RWPE1 (cell line): ENCODE results near the gene C4BPB.

Experiments used
- CTCF ChIA-PET: fragments of 350-600 bp; sonication (Branson Sonifier 250); formaldehyde crosslinking; extraction: SDS; loops from one replicate; lab custom pipeline; 2021; lab: Yijun Ruan, JAX
- POLR2A ChIA-PET: fragments of 400-600 bp; formaldehyde crosslinking; extraction: SDS; loops from one replicate; lab custom pipeline; 2020; ENCODE audit warnings: antibody characterized with exemption; ENCODE audit not compliant: low non-redundant PET; lab: Yijun Ruan, JAX
- DNase-seq: peaks from one replicate; pipeline ENCODE4 v3.0.0; 2012; ENCODE audit warnings: low spot score
- H3K27ac ChIP-seq: fragments of 450-650 bp; 2 replicates; pipeline ENCODE4 v1.5.1; 2017
- TF ChIP-seq, protein P1 (sequence below): fragments of 450-650 bp; conservative IDR thresholded peaks from 2 replicates; pipeline ENCODE4 v1.5.1; 2017; ENCODE audit warnings: low read depth, mild to moderate bottlenecking

The C4BPB gene

DNA sequence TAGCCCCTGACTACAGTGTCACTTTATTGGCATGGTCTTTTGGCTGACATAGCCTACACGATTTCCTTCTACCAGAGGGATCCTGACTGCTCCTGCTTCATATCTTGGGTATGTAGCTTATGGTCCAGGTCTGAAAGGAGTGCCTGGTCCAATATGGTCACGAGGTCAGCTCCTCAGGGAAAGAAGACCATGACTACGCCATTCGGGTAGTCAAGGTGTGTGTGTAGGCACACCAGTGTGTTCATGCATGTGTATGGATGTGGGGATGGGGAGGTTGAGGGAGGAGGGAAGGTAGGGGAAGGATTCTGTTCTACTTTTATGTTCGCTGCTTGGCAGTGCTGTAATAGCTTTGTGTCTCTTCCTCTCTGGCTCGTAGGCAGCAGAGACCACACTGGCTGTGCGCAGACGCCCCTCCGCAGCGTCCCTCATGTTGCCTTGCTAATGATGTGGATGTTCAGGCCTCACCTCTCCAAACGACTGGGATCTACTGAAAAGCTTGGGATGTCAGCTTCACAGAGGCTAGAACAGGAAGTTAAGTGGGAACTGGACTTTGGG is 10.0 kb upstream of the C4BPB start:
- no peak for DNase-seq
- POLR2A ChIA-PET: no interaction called here
- CTCF ChIA-PET: interaction anchor here (0.6 to 1.4 kb wide), 5 partner anchors 20 to 1035 kb away, joined by 3 to 5 read pairs (median 3); partner anchors contain the start of gene PFKFB2
- TF ChIP-seq, protein P1, sequence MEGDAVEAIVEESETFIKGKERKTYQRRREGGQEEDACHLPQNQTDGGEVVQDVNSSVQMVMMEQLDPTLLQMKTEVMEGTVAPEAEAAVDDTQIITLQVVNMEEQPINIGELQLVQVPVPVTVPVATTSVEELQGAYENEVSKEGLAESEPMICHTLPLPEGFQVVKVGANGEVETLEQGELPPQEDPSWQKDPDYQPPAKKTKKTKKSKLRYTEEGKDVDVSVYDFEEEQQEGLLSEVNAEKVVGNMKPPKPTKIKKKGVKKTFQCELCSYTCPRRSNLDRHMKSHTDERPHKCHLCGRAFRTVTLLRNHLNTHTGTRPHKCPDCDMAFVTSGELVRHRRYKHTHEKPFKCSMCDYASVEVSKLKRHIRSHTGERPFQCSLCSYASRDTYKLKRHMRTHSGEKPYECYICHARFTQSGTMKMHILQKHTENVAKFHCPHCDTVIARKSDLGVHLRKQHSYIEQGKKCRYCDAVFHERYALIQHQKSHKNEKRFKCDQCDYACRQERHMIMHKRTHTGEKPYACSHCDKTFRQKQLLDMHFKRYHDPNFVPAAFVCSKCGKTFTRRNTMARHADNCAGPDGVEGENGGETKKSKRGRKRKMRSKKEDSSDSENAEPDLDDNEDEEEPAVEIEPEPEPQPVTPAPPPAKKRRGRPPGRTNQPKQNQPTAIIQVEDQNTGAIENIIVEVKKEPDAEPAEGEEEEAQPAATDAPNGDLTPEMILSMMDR: no peak
- H3K27ac ChIP-seq: no peak overlapping the region

DNA sequence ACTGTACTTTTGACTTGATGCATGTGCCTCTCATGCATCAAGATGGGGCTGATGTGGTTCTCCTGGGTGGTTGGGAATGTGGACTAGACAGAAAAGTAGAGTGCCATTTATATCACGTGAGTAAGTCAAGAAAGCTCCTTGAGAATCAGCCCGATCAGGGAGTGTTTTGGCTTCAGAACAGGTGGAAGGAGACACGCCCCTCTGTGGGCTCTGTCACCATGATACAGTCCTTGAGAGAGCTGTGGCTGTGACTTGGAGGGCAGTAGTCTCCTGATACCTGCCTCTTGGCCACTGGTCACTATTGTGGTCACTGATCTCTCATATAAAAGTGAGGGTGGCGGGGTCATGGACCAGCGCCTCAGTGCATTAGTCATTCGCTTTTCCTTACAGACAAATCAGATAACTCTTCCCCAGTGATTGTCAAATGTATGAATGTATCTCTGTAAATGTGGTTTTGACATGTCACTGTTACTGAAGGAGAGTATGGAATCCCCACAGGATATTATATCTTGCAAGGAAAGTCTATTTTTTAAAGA is 8.9 kb upstream of the C4BPB start:
- TF ChIP-seq, protein P1: no peak
- H3K27ac ChIP-seq: no peak overlapping the region
- ChIA-PET CTCF (interaction anchor here (0.6 to 1.4 kb wide), 3 partner anchors 8 to 95 kb away, joined by 3 to 5 read pairs (median 4); no protein-coding TSS in a partner anchor), POLR2A (interaction anchor here (0.9 kb wide), 1 partner anchor 51 kb away, joined by 3 read pairs; no protein-coding TSS in a partner anchor)
- DNase-seq: no peak

DNA sequence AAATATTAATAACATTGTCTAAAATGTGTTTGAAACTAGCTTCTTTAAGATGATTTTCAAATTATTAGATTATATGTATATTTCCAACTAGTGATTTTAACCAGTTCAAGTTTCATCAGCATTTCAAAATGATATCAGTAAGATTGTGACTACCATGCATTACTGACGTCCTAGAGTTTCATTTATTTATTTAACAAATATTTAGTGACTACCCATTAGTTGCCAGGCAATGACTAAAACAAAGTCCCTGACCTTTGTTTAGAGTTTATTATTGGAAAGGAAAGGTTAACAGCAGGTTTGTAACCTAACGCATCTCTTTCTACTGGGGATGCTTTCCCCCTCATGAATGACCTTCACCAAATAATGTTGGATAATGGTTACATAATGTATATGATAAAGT is 7.6 kb upstream of the C4BPB start:
- CTCF ChIA-PET: interaction anchor here (1.3 kb wide), 1 partner anchor 10 kb away, joined by 4 read pairs; no protein-coding TSS in a partner anchor
- TF ChIP-seq, protein P1: no peak
- POLR2A ChIA-PET: no interaction called here
- no peak for DNase-seq
- H3K27ac ChIP-seq: no peak overlapping the region

DNA sequence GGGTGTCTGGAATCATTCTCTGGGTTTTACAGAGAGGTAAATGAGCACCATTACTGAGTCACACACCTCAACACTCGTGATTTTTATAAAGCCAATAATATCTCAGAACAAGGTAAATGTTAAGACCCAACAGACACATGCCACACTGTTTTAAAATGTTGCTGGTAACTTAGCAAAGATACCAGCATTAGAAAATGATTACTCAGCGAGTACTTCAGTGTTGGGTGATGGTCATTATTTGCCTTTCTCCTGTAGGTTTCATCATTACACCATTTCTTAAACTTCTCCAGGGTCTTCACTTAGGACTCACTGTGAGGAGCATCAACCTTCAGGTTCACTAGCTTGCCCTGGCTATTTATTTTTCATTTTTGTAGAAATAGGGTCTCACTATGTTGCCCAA is 6.9 kb upstream of the C4BPB start:
- DNase-seq: no peak
- H3K27ac ChIP-seq: no peak overlapping the region
- CTCF ChIA-PET: interaction anchor here (0.6 kb wide), 1 partner anchor 545 kb away, joined by 5 read pairs; no protein-coding TSS in a partner anchor
- TF ChIP-seq, protein P1: no peak
- POLR2A ChIA-PET: no interaction called here

DNA sequence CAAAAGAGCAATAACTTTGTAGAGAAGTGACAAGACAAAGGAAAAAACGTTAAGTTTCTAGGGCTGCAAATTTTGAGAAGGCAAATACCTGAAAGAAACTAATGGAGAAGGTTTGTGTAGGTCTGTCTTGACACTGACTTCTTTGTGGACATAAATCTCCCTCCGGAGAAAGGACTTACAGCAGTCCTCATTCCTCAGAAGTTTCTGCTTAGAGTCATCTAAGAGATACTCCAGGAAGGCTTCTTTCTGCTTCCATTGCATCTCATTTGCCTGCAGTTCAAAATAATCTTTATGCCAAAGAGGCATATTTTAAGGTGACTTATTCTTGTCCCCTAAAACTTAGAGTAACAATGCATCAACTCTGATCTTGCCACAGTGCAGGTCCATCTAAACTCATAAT is 4.4 kb upstream of the C4BPB start:
- no peak overlapping the region for H3K27ac ChIP-seq
- POLR2A ChIA-PET: no interaction called here

DNA sequence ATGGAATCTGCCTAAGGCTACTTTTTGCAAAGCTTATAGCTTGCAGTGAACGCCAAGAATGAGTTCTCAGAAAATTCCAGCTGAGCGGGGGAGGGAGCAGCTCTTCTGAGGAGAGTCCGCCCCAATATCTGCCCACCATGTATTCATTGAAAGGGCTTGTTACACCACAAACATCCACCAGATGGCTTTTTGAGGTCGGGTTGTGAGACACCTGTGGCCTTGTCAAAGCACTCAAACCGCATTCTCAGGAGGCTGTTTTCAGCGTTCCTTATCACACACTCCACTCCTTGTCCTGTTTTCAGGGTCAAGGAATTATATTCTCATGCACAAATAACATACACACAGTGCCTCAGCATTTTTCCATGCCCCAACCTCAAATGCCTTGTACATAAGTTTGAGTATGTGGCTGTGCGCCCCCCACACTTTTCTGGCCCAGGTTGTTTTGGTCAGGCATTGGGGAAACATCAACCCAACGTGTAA is 3.9 kb upstream of the C4BPB start:
- TF ChIP-seq, protein P1: peak; percentile 68
- DNase-seq: peak; percentile 75
- CTCF ChIA-PET: interaction anchor here (0.5 to 1.0 kb wide), 3 partner anchors 136 to 325 kb away, joined by 3 to 7 read pairs (median 5); no protein-coding TSS in a partner anchor
- POLR2A ChIA-PET: no interaction called here
- no peak overlapping the region for H3K27ac ChIP-seq

More for the DNA sequence above, 4.4 kb upstream of the C4BPB start:
- no peak for DNase-seq
- CTCF ChIA-PET: interaction anchor here (0.5 to 1.0 kb wide), 3 partner anchors 136 to 325 kb away, joined by 3 to 7 read pairs (median 5); no protein-coding TSS in a partner anchor
- TF ChIP-seq, protein P1: no peak
